ENCODE results near the gene SYNDIG1. TPM values are rescaled to one million over a fixed set of nuclear protein-coding genes. Genes with fewer than 3 reads are reported as not detected.

The SYNDIG1 gene
- polyA plus RNA-seq, 1 of the 3 experiments (the other 2 are of a cell fraction), result not detected

- H2AFZ ChIP-seq (ENCODE audit: low read depth), result no peak overlapping the region
- no peaks in the 10 kb centered on the region for H3K27me3 ChIP-seq (ENCODE audit: insufficient read depth)
- H3K79me2 ChIP-seq (ENCODE audit: insufficient read depth), result no peaks in the 10 kb centered on the region
- TF ChIP-seq TEAD4 (IDR thresholded peaks at IDR 0.05; ENCODE audit: borderline replicate concordance, insufficient read depth) (no peak), EZH2phosphoT487 (IDR thresholded peaks at IDR 0.05; ENCODE audit: borderline replicate concordance, low read depth) (no peak)
- no peak overlapping the region for H3K9ac ChIP-seq
- ChIA-PET CTCF (no interaction called here), POLR2A (no interaction called here)
- H3K9me2 ChIP-seq, result no peaks in the 10 kb centered on the region
- H3K4me1 ChIP-seq (ENCODE audit: control insufficient read depth in 1 of 2, insufficient read depth in 2 of 2, low read depth in 1 of 2, low read length in 1 of 2), result no peaks in the 10 kb centered on the region
- no peak overlapping the region for H3K27ac ChIP-seq (ENCODE audit: low read depth in 2 of 2, low read length in 1 of 2)
- no peaks in the 10 kb centered on the region for H3F3A ChIP-seq (replicated peaks; ENCODE audit: insufficient read depth)
- H3K4me2 ChIP-seq, result no peak overlapping the region
- H3K9me3 ChIP-seq, result no peaks in the 10 kb centered on the region
- no peak overlapping the region for H3K4me3 ChIP-seq (ENCODE audit: low read depth in 2 of 2, low read length in 1 of 2)
- no peak for DNase-seq
- WGBS (ENCODE audit: low lambda C conversion rate), result 62% methylated on average over 18 of the region's 18 CpGs
- no peaks in the 10 kb centered on the region for H3K36me3 ChIP-seq (replicated peaks in 1 of 2; ENCODE audit: control insufficient read depth in 1 of 2, insufficient read depth in 2 of 2, low read length in 1 of 2)
- H4K20me1 ChIP-seq (ENCODE audit: insufficient read depth), result no peaks in the 10 kb centered on the region
Measured at GRCh38 chr20:24483435-24484080, 14.1 kb downstream of the SYNDIG1 start.

- TF ChIP-seq RXRA (IDR thresholded peaks at IDR 0.05; ENCODE audit: borderline replicate concordance, low read depth), result no peak
- TF ChIP-seq SIN3A (IDR thresholded peaks at IDR 0.05; ENCODE audit: borderline replicate concordance, low read depth, low read length), result no peak
- TF ChIP-seq SMC3 (IDR thresholded peaks at IDR 0.05; ENCODE audit: low read depth, low read length), result no peak
- no peak for TF ChIP-seq ELF1 (IDR thresholded peaks at IDR 0.05)
- no peak for TF ChIP-seq TCF12 (IDR thresholded peaks at IDR 0.05)
- no peak for TF ChIP-seq RCOR1 (IDR thresholded peaks at IDR 0.05; ENCODE audit: low read length)
- TF ChIP-seq EP300 (IDR thresholded peaks at IDR 0.05; ENCODE audit: borderline replicate concordance in 1 of 2, low read depth in 1 of 2, low read length in 1 of 2), result no peak
- TF ChIP-seq GATA2 (CRISPR knock-in tag; IDR thresholded peaks at IDR 0.05), result no peak
- TF ChIP-seq MAX (IDR thresholded peaks at IDR 0.05; ENCODE audit: low read depth), result no peak
- TF ChIP-seq FOXM1 (IDR thresholded peaks at IDR 0.05; ENCODE audit: low read depth), result no peak
- no peak for TF ChIP-seq CTCF (IDR thresholded peaks at IDR 0.05)
- TF ChIP-seq FOSL2 (IDR thresholded peaks at IDR 0.05; ENCODE audit: borderline replicate concordance, low read depth), result no peak
- TF ChIP-seq JUND (IDR thresholded peaks at IDR 0.05), result no peak
- no peak for TF ChIP-seq IRF3 (IDR thresholded peaks at IDR 0.05; ENCODE audit: low read depth, low read length)
- TF ChIP-seq EZH2phosphoT487 (IDR thresholded peaks at IDR 0.05; ENCODE audit: borderline replicate concordance, low read depth), result no peak
- TF ChIP-seq RAD21 (IDR thresholded peaks at IDR 0.05; ENCODE audit: low read length), result no peak
- TF ChIP-seq GABPA (IDR thresholded peaks at IDR 0.05; ENCODE audit: low read depth), result no peak
- no peak for TF ChIP-seq NFIC (IDR thresholded peaks at IDR 0.05; ENCODE audit: borderline replicate concordance)
- H3K4me3 ChIP-seq (ENCODE audit: low read depth in 2 of 2, low read length in 1 of 2), result no peak overlapping the region
- ChIA-PET CTCF (no interaction called here), POLR2A (no interaction called here)
- H3K4me2 ChIP-seq, result no peak overlapping the region
- no peak overlapping the region for H2AFZ ChIP-seq (ENCODE audit: low read depth)
- no peak for DNase-seq
- H3K27me3 ChIP-seq (ENCODE audit: insufficient read depth), result no peaks in the 10 kb centered on the region
- H3K9me3 ChIP-seq, result no peaks in the 10 kb centered on the region
- H4K20me1 ChIP-seq (ENCODE audit: insufficient read depth), result no peaks in the 10 kb centered on the region
- no peaks in the 10 kb centered on the region for H3K79me2 ChIP-seq (ENCODE audit: insufficient read depth)
- no peaks in the 10 kb centered on the region for H3K36me3 ChIP-seq (replicated peaks in 1 of 2; ENCODE audit: control insufficient read depth in 1 of 2, insufficient read depth in 2 of 2, low read length in 1 of 2)
- no peaks in the 10 kb centered on the region for H3K4me1 ChIP-seq (ENCODE audit: control insufficient read depth in 1 of 2, insufficient read depth in 2 of 2, low read depth in 1 of 2, low read length in 1 of 2)
- no peak overlapping the region for H3K9ac ChIP-seq
- 29% methylated on average over 6 of the region's 8 CpGs for WGBS (ENCODE audit: low lambda C conversion rate)
- H3K9me2 ChIP-seq, result no peaks in the 10 kb centered on the region
- no peaks in the 10 kb centered on the region for H3F3A ChIP-seq (replicated peaks; ENCODE audit: insufficient read depth)
- H3K27ac ChIP-seq (ENCODE audit: low read depth in 2 of 2, low read length in 1 of 2), result no peak overlapping the region
Measured at GRCh38 chr20:24484081-24484450, 14.6 kb downstream of the SYNDIG1 start.

Measured in SK-N-SH (cell line).